A673 (cell line): ENCODE results near the gene CPLX4.

ENCODE experiments used
- CTCF ChIP-seq: fragments of 300-800, 200-600 bp; sonication (generic); conservative IDR thresholded peaks from 2 replicates; pipeline ENCODE4 v1.5.1; 2017; ENCODE audit warnings: low read depth, mild to moderate bottlenecking, antibody characterized with exemption, low read length, moderate library complexity, mixed read lengths
- EZH2 ChIP-seq: fragments of 200-600 bp; sonication (generic); IDR thresholded peaks from 2 replicates; pipeline ENCODE4 v1.6.1; 2017; ENCODE audit warnings: borderline replicate concordance, low read depth, mild to moderate bottlenecking, mixed read lengths, antibody characterized with exemption, low read length; ENCODE audit not compliant: poor library complexity, severe bottlenecking

GRCh38 chr18:59308248-59308937, 10.1 kb downstream of the CPLX4 start:
- TF ChIP-seq CTCF (peak; percentile 99), EZH2 (no peak)
